Neuronal stem cell (in vitro differentiated cells): Measurements from ENCODE around the gene DUS1L.
"Not testable (repeated sequence)": the region's sequence is repeated elsewhere in the genome, so short reads cannot be mapped to it uniquely, and the experiment has no call there.

Experiments
- DNase-seq: peaks from one replicate; pipeline ENCODE4 v3.0.0-alpha.2; 2013; ENCODE audit warnings: low spot score
- H2AFZ ChIP-seq: one replicate; pipeline ENCODE4 v1.6.1; 2013; ENCODE audit warnings: mild to moderate bottlenecking, low read length, inconsistent platforms
- H2AK5ac ChIP-seq: 2 replicates; pipeline ENCODE4 v1.6.1; 2013; ENCODE audit warnings: low read depth, mild to moderate bottlenecking, inconsistent platforms, low read length, moderate library complexity, mixed read lengths
- H2BK120ac ChIP-seq: 2 replicates; pipeline ENCODE4 v1.6.1; 2013; ENCODE audit warnings: low read depth, mild to moderate bottlenecking, inconsistent platforms, low read length, moderate library complexity, mixed read lengths
- H2BK12ac ChIP-seq: one replicate; pipeline ENCODE4 v1.6.1; 2013; ENCODE audit warnings: low read length, inconsistent platforms
- H2BK15ac ChIP-seq: 2 replicates; pipeline ENCODE4 v1.6.1; 2013; ENCODE audit warnings: mild to moderate bottlenecking, low read length, inconsistent platforms, mixed read lengths
- H2BK5ac ChIP-seq: one replicate; pipeline ENCODE4 v1.6.1; 2013; ENCODE audit warnings: inconsistent platforms, mild to moderate bottlenecking, low read length, moderate library complexity
- H3K14ac ChIP-seq: one replicate; pipeline ENCODE4 v1.6.1; 2013; ENCODE audit warnings: low read length, inconsistent platforms
- H3K18ac ChIP-seq: 2 replicates; pipeline ENCODE4 v1.6.1; 2013; ENCODE audit warnings: low read length, inconsistent platforms
- H3K23ac ChIP-seq: 2 replicates; pipeline ENCODE4 v1.6.1; 2013; ENCODE audit warnings: low read depth, mild to moderate bottlenecking, mixed read lengths, low read length, inconsistent platforms; ENCODE audit not compliant: poor library complexity
- H3K27ac ChIP-seq: replicated peaks from 3 replicates; pipeline ENCODE4 v1.5.1; 2013; ENCODE audit warnings: low read length, inconsistent platforms
- H3K27me3 ChIP-seq, 3 experiments: 2 replicates each; pipeline ENCODE4 v1.6.1; 2013; ENCODE audit warnings: low read length in 3 of 3, mild to moderate bottlenecking in 2 of 3, inconsistent platforms in 1 of 3, low read depth in 1 of 3, mixed read lengths in 1 of 3, moderate library complexity in 1 of 3; ENCODE audit not compliant: control insufficient read depth in 3 of 3, insufficient read depth in 3 of 3
- H3K36me3 ChIP-seq, 2 donors: replicated peaks in 1 of 2; 2 replicates each; pipeline ENCODE4 v1.6.1; 2013; ENCODE audit warnings: low read length in 2 of 2; ENCODE audit not compliant: control insufficient read depth in 2 of 2, insufficient read depth in 2 of 2
- H3K4ac ChIP-seq: 2 replicates; pipeline ENCODE4 v1.6.1; 2013; ENCODE audit warnings: inconsistent platforms, mild to moderate bottlenecking, low read length, moderate library complexity
- H3K4me1 ChIP-seq, 2 donors: 1 replicate in 1 of 2; 2 replicates in 1 of 2; pipeline ENCODE4 v1.6.1; 2013; ENCODE audit warnings: low read length in 2 of 2, low read depth in 1 of 2; ENCODE audit not compliant: control insufficient read depth in 2 of 2, insufficient read depth in 1 of 2
- H3K4me2 ChIP-seq: one replicate; pipeline ENCODE4 v1.6.1; 2013; ENCODE audit warnings: mild to moderate bottlenecking, low read length, inconsistent platforms; ENCODE audit not compliant: insufficient read depth, poor library complexity, severe bottlenecking
- H3K4me3 ChIP-seq, 2 donors: 2 replicates each; pipeline ENCODE4 v1.5.1; 2013; ENCODE audit warnings: low read length in 2 of 2, mild to moderate bottlenecking in 2 of 2, inconsistent platforms in 1 of 2, moderate library complexity in 1 of 2
- H3K79me1 ChIP-seq: one replicate; pipeline ENCODE4 v1.6.1; 2013; ENCODE audit warnings: low read depth, mild to moderate bottlenecking, inconsistent platforms, low read length, moderate library complexity
- H3K9ac ChIP-seq: one replicate; pipeline ENCODE4 v1.6.1; 2013; ENCODE audit warnings: mild to moderate bottlenecking, low read depth, low read length, inconsistent platforms; ENCODE audit not compliant: poor library complexity
- H3K9me3 ChIP-seq, 2 donors: replicated peaks in 1 of 2; 2 replicates each; pipeline versions ENCODE3 to v1.6.1; 2013; ENCODE audit warnings: low read length in 2 of 2, mild to moderate bottlenecking in 2 of 2, inconsistent platforms in 1 of 2, low read depth in 1 of 2, mixed read lengths in 1 of 2, moderate library complexity in 1 of 2; ENCODE audit not compliant: control insufficient read depth in 2 of 2, insufficient read depth in 1 of 2
- H4K8ac ChIP-seq: one replicate; pipeline ENCODE4 v1.6.1; 2013; ENCODE audit warnings: low read depth, mild to moderate bottlenecking, inconsistent platforms, low read length, moderate library complexity
- H4K91ac ChIP-seq: one replicate; pipeline ENCODE4 v1.6.1; 2013; ENCODE audit warnings: low read length, low read depth, mild to moderate bottlenecking, inconsistent platforms; ENCODE audit not compliant: poor library complexity
- WGBS, 2 donors: extraction: QIAGEN DNeasy Blood & Tissue Kit; methylation state at CpG; one replicate each; pipeline ENCODE4 v1.1.7; 2013; ENCODE audit warnings: missing lambda C conversion rate in 2 of 2, mixed read lengths in 1 of 2; ENCODE audit not compliant: insufficient read length in 2 of 2, insufficient replicate concordance in 1 of 2; ENCODE audit errors: extremely low coverage in 2 of 2; 5-methylcytosine and 5-hydroxymethylcytosine counted together

Gene DUS1L

GRCh38 chr17:82042649-82043048, 23.0 kb downstream of the DUS1L start:
- Histone ChIP-seq H3K14ac (peak overlapping the region; percentile 14), H2BK15ac (no peak overlapping the region), H3K4me2 (no peak overlapping the region), H3K4me1 (peaks cover 1 to 3% of the 10 kb centered on the region in 2 donors), H3K4me3 (peak overlapping the region in 1 of 2 donors; percentile 53), H3K27ac (no peak overlapping the region), H3K9ac (peak overlapping the region; percentile 83), H3K36me3 (peaks cover 5 to 9% of the 10 kb centered on the region in 2 donors), H3K23ac (peak overlapping the region; percentile 67), H2BK12ac (peak overlapping the region; percentile 98), H2AK5ac (peak overlapping the region; percentile 64), H2BK120ac (no peak overlapping the region), H3K4ac (no peak overlapping the region), H3K27me3 (no peaks in the 10 kb centered on the region), H3K18ac (no peak overlapping the region), H2BK5ac (no peak overlapping the region), H2AFZ (no peak overlapping the region), H4K91ac (peak overlapping the region; percentile 82), H3K79me1 (peaks cover 1% of the 10 kb centered on the region), H4K8ac (peak overlapping the region; percentile 87), H3K9me3 (no peaks in the 10 kb centered on the region)
- no CpG with 5 or more reads among the region's 9 CpGs for WGBS, 2 donors
- DNase-seq = no peak

- no CpG with 5 or more reads among the region's 17 CpGs for WGBS, 2 donors
- H2BK12ac ChIP-seq = no peak overlapping the region
- H2BK5ac ChIP-seq = no peak overlapping the region
Observed at GRCh38 chr17:82041144-82041814, 24.3 kb downstream of the DUS1L start.

GRCh38 chr17:82039695-82040299, 25.8 kb downstream of the DUS1L start:
- Histone ChIP-seq H2BK120ac (no peak overlapping the region), H3K36me3 (peaks cover 8 to 20% of the 10 kb centered on the region in 2 donors), H3K23ac (no peak overlapping the region), H3K79me1 (peaks cover 6% of the 10 kb centered on the region), H3K4ac (peak overlapping the region; percentile 67), H2AK5ac (peak overlapping the region; percentile 60), H3K9me3 (no peaks in the 10 kb centered on the region), H3K4me2 (no peak overlapping the region), H2BK5ac (no peak overlapping the region), H4K91ac (no peak overlapping the region), H3K9ac (no peak overlapping the region), H4K8ac (no peak overlapping the region), H3K27me3 (no peaks in the 10 kb centered on the region), H3K4me1 (peaks cover 9 to 10% of the 10 kb centered on the region in 2 donors), H2BK15ac (peak overlapping the region; percentile 74), H2AFZ (no peak overlapping the region), H3K27ac (no peak overlapping the region), H3K4me3 (no peak overlapping the region), H3K14ac (peak overlapping the region; percentile 17), H2BK12ac (peak overlapping the region; percentile 16), H3K18ac (peak overlapping the region; percentile 3)
- DNase-seq = no peak
- WGBS, 2 donors = no CpG with 5 or more reads among the region's 8 CpGs

More at GRCh38 chr17:82041144-82041814, 24.3 kb downstream of the DUS1L start:
- Histone ChIP-seq H4K91ac (no peak overlapping the region), H3K4ac (no peak overlapping the region), H3K4me1 (peaks cover 7 to 9% of the 10 kb centered on the region in 2 donors), H2AFZ (no peak overlapping the region), H3K9ac (no peak overlapping the region), H2BK120ac (no peak overlapping the region), H3K18ac (no peak overlapping the region), H3K27me3 (no peaks in the 10 kb centered on the region), H2AK5ac (no peak overlapping the region), H3K14ac (no peak overlapping the region), H3K27ac (no peak overlapping the region), H3K79me1 (peaks cover 5% of the 10 kb centered on the region), H2BK15ac (no peak overlapping the region), H3K9me3 (no peaks in the 10 kb centered on the region), H3K23ac (no peak overlapping the region), H4K8ac (no peak overlapping the region), H3K4me2 (no peak overlapping the region), H3K36me3 (peaks cover 0 to 5% of the 10 kb centered on the region in 2 donors), H3K4me3 (no peak overlapping the region)
- DNase-seq = no peak

- no CpG with 5 or more reads among the region's 16 CpGs for WGBS, 2 donors
- not testable (repeated sequence) for H3K79me1 ChIP-seq, H4K8ac ChIP-seq, H3K9me3 ChIP-seq, DNase-seq, H3K23ac ChIP-seq, H2BK120ac ChIP-seq, H3K14ac ChIP-seq, H3K27ac ChIP-seq, H3K18ac ChIP-seq, H4K91ac ChIP-seq, H3K27me3 ChIP-seq, H3K4me3 ChIP-seq, H3K4me2 ChIP-seq, H2BK12ac ChIP-seq, H2AK5ac ChIP-seq, H2BK15ac ChIP-seq, H2BK5ac ChIP-seq, H2AFZ ChIP-seq, H3K9ac ChIP-seq, H3K4ac ChIP-seq
- peaks cover 8 to 24% of the 10 kb centered on the region in 2 donors for H3K36me3 ChIP-seq
- peaks cover 9 to 10% of the 10 kb centered on the region in 2 donors for H3K4me1 ChIP-seq
Observed at GRCh38 chr17:82038796-82039409, 26.7 kb downstream of the DUS1L start.
